Kidney glomerular epithelial cell (primary cell): ENCODE data around the gene PRR27.

ENCODE experiments used
- DNase-seq: peaks from one replicate; lab custom pipeline; 2025; lab: John Stamatoyannopoulos, UW

Gene PRR27

DNA sequence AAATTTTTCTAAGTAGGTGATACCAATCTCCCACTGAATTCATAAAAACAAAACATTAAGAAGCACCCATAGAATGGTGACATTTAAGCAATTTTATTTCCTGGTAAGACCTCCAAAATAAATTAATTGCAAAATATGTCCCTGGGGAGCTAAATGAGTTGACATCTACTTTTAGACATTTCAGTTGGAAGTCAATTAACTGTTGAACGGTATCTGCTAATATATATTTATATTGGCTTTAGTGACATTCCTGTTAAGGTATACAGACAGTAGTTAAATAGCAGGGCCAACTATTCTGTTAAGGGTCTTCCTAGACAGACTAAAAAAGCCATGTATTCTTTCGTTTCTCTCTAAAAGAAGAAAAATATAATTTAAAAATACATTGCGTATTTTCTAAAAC is at the start of gene PRR27:
PRR27 (plus strand) TSS at position 301 of the 400 bp plus-strand sequence. CDS start 139 bp downstream, outside the sequence.
- DNase-seq = no peak

DNA sequence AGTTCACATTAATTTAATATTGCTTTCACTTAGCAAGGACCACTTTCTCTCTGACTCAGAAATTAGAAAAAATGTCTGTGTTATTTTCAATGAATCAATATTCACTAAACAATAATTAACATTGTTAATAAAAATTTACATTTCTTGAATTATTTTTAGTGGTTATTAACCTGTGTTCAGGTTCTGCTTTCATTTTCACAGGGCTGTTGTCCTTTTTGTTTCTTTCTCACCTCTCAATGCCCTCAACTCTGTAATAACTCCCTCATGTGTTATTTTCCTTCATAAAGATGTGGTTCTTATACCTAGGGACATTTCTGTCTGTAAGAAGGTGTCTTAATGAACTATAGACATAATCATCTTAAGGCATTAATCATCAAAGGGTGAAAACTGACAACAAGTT is 43.1 kb upstream of the PRR27 start:
- no peak for DNase-seq

DNA sequence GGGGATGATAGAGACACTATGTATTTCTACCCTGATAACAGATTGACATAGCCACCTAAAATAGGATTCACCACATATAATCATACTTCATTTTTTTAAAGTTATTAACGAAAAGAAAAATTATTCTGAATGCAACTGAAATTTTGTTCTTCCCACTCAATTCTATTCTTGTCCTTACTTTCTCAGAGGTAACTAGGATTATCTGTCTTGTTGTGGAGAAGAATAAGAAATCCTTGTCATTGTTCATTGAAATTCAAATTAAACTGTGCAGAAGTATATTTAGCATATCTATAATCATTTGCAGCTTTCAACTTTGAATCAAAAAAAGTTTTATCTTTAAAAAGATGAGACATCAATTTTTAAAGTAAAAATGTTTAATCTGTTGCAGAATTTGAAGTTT is 40.4 kb upstream of the PRR27 start:
- DNase-seq = no peak

DNA sequence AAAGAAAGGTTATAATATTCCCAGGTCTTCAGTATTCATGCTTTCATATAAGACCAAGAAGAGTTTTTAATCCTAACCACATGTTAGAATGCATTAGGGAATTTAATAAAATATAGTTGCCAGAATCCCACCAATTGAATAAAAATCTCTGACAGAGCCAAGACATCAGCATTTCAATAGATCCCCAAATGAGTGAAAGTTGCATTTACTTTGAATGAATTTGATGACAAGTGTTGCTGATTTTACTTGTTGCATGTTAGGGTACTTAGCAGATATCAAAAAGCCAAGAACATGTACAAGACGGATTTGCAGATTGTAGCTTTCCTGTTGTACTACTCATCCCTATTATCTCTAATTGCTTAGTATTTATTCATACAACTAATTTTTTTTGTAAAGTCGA is 39.9 kb upstream of the PRR27 start:
- no peak for DNase-seq

DNA sequence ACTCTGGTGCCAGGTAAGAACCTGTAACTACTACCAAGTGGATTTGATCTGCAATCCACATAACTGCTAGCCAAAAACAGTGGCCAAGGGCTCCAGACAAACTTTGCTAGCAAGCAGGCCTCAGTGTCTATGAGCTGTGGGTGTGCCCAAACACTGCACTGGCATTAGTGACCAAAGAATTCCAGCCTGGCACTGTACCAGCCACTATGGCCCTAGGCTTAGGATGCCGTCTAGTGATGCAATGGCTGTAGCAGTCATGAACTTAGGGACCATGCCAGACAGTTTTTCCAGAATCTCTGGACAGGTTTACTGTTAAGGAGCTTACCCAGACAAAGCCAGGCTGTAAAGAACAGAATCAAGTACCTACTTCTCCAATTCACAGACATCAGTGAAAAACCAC is 33.7 kb upstream of the PRR27 start:
- DNase-seq = no peak

DNA sequence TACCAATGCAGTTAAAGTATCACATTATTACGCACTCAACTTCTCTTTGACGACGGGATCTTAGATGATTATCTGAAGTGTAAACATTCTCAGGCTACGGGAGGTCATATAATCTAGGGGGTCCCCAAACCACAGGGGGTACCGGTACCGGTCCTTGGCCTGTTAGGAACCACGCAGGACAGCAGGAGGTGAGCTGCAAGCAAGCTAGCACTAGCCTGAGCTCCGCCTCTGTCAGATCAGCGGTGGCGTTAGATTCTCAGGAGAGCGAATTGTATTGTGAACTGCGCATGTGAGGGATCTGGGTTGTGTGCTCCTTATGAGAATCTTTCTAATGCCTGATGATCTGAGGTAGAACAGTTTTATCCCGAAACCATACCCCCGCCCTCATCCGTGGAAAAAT is 20.6 kb upstream of the PRR27 start:
- no peak for DNase-seq

DNA sequence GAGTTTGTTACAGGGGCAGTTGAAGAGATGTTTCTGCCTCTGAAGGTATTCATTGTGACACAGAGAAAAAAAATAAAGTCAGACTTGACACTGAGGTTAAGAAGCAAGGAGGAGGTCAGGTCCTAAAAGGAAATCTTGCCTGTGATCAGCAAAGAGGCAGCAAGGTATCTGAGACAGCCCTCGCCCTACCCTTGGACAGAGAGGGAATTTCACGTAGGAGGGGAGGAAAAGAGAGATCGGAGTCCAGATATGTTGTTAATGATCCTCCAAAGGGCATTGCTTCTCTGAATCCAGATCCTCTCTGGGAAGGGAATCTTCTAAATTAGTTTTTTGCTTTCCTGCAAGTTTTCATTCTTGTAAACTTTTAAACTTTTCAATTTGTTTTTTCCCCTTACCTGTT is 15.3 kb upstream of the PRR27 start:
- no peak for DNase-seq

DNA sequence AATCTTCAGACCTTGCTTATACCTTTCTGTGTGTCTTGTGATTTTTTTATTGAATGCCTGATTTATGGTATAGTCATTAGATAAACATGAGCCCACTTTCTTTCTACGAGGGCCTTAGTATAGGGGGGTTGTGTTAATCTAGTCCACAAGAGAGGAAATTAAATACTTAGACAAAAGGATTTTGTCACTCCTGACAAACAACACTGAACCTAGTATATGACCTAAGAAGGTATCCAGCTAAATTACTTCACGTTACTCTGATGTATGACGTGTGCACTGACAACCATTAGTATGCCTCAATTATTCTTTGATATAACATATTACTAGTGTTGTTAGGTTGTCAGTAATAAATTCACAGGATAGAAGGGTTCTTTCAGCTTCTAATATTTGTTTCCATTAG is 2.8 kb upstream of the PRR27 start:
- DNase-seq = no peak

DNA sequence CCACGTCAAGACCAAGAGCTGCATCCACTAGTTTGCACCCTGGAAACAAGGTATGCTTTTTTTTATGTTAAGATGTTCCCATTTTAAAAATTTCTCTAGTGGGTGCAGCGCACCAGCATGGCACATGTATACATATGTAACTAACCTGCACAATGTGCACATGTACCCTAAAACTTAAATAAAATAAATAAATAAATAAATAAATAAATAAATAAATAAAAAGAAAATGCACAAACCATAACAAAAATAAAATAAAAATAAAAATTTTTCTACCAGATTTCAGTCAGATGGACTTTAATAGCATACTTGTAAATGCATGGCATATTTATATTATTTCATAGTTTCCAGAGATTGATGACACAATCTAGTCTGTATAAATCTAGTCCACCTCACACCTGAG is 1.9 kb upstream of the PRR27 start:
- no peak for DNase-seq

DNA sequence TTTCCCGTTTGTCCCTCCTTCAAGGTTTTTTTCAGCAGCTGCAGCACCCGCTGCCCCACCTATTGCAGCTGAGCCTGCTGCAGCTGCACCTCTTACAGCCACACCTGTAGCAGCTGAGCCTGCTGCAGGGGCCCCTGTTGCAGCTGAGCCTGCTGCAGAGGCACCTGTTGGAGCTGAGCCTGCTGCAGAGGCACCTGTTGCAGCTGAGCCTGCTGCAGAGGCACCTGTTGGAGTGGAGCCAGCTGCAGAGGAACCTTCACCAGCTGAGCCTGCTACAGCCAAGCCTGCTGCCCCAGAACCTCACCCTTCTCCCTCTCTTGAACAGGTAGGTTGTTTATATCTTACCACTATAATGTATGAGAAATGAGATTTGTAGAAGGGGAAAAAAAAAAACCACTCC is 4.5 kb downstream of the PRR27 start:
- no peak for DNase-seq

DNA sequence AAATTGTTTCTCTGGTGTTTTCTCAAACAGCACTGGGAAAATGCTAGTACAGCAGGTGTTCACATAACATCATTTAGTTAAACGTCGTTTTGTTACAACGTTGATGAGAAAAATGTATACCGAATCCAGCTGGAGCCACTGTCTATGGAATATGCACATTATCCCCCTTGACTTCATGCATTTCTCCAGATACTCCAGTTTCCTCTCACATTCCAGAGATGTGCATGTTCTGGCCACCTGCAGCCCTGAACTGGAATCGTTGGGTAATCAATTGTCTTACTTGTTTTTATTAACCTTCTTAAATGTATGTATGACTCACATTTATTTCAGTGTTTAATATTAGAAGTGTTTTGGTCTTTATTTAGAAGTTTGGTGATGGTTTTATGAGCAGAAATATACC is 23.1 kb downstream of the PRR27 start:
- no peak for DNase-seq

DNA sequence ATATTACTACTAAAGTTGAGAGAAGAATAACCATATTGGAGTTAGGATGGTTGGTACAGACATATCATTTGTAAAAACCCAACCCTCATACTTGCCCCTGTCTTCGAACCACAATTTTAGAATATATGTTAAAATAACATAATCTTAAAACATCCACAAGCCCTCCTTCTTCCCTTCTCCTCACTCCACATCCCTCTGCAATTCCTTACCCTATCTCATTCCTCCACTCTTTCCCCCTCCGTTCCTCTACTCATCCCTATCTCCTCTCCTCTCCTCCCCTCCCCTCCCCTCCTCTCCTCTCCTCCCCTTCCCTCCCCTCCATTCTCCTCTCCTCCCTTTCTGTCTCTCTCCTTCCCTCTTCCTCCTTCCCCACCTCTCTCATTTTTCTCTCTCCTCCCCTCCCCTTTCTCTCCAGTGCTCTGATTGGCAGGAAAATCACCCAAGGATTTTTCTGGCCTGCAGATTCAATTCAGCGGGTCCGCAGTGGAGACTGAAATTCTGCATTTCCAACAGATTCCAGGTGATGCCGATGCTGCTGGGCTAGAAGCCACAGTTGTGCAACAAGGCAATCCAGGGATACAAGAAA is 24.1 kb downstream of the PRR27 start:
- no peak for DNase-seq

DNA sequence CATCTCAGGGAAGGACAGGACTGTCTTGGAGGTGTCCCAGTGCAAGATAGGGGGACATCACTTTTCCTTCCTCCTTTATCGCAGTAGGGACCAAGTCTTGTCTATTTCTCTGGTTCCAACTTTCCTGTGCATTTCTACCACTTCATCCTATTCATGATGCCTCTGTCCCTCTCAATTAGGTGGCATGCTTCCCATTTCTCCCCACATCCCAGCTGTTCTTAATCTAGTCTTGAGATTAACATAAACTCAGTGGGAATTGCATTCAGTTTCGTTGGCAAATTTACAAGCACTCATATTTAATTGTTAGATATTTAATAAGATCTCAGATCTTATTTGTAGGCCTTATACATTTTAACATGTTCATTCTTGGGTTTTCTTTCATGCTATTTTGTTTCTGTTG is 25.8 kb downstream of the PRR27 start:
- DNase-seq = no peak

DNA sequence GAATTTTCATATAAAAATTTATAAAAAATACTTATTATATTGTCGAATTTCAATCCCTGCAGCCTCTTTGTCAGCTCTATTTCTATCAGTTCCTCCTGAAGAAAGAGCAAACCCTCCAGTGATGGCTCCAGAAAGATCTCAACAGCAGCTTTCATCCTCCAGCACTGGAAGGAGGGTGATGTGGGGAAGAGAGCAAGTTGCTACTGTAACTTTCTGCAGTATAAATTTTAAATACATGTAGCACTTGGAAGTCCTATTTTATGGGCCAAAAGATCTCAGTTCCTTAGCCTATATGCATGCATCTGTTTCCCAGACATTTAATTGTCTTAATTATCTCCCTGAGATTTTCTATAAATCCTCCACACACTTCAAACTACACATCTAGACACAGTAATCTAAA is 27.8 kb downstream of the PRR27 start:
- DNase-seq = no peak

DNA sequence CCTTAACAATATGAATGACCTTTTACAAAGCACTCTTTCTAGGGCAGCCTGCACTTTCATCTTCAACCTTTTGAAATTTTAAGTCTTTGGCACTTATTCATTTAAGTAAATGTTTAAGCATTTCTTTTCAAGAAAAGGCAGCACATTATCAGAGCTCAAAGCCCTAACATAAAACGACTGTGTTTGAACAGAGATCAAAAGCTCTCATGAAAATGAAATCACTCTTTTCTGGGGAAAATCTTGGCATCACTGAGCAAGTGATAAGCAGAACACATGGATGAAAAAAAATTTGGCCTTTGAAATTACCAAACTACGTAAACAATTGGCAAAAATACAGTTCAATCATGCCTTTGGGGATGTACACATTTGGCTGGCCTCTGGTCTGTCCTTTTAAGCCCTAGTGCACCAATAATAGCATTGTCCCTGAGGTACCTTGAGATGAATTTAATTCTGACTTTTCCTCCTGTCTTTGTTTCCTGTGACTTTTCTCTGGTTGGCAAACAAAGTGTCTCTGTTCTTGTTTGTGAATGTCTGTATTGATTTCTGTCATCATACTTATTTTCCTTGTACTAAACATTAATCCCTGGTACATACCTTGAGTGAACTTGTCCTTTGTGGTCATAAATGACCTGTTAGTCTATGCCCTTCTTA is 28.6 kb downstream of the PRR27 start:
- DNase-seq = no peak

DNA sequence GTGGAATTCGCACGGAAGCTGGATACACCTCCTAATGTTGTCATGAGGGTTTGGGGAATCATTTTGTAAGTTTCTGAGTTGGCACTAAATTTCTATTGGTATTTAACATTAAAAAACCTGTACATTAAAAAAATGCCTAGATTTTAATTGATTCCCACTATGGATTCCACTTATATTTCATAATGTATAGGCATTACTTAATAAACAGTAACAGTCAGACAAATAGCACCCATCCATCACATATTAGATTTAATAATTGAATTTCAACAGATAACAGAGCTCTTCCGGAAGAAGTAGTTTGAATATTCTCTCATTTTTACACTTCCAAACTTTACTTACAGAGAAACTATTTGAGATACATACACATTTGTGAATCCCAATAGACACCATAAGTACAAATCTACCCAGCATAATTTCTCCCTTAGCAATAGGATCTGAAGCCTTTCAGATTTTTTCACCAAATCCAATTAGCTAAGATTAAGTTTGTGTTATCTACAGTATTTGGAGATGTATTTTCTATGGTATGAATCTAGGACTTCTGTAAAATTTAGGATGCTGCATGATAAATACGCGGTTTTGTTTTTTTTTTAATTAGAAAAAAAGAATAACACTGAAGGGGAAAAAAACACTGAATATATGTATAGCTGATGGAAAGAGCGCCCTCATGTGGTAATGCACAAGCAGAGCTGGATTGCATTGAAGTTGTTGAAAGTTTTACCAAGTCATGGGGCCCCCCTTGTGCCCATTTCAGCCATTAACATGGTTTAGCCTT is 29.3 kb downstream of the PRR27 start:
- DNase-seq = peak; percentile 51

DNA sequence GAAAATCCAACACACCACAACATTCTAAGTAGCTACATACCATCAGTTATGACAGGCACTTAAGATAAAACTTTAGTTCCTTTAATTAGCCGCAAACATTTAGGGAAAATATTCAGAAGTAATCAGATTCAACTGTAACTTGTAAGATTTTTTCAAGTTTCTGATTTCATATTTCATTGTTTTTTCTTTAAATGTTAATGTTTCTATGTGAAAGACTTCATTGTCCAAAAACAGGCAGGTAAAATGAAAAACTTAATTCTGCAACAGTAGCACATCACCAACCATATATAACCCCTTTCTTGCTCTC is 29.9 kb downstream of the PRR27 start:
- DNase-seq = no peak

DNA sequence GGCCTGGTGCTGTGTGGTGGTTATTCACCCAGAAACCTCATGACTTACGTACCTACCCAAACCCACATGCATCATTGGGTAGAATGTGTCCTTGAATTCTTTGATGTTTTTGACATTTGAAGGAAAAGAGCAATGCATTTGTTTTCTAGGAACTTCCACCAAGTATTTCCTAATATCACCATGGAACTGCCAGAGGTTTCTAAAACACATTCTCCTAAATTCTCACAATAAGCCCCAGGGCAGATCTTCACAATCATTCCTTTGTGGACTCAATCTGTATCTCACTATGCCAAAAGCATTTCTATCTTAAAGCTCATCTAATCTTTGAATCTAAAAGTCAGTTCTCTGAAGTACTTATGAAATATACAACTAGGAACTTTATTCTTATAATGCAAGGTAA is 33.2 kb downstream of the PRR27 start:
- no peak for DNase-seq

DNA sequence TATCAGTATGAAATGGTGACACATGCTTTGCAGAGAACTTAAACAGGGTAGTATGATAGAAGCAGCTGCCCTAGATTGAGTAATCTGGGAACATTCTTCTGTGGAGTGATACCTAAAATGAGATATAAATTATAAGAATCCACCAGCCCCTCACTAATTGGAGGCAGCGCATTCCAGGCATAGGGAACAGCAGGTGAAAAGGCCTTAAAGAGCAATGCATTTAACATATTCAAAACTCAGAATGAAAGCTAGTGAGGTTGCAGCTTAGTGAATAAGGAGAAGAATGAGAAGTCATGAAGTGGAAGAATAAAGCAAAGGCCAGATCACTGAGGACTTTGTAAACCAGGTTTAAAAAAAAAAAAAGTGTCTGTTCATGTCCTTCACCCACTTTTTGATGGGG is 36.5 kb downstream of the PRR27 start:
- DNase-seq = no peak

DNA sequence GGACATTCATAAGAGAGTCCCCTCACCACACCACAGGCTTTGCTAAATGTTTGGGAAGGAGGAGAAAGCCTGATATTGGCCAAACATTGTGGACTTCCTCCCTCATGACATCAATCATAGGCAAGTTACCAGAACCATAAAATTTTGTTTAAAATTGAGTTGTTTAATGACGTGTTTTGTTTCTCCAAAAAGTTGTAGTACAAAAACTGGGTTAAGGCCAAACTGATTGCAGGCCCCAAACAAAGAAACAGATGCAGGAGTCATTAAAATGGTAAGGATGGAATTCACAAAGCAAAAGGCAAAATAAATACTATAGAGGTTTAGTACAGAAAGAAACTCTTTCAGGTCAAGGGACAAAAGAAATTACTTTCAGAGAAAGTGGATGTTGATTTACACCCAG is 37.6 kb downstream of the PRR27 start:
- no peak for DNase-seq

DNA sequence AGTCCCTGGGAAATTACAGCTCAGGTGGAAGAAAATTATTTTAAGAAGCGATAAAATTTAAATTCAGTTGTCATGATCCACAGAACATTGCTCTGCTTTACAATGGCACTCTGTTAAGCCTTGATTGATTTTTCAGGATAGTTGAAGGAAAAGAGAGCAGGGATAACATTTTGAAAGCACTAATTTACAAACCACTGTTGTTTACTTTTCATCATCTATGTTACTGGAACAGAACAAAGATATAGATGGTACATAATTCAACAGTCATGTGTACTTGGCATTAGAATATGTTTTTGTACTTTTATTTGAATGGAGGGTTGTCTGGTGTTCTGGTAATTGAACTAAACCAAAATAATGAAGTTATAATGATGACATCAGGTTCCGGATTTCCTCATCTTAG is 38.9 kb downstream of the PRR27 start:
- DNase-seq = no peak

DNA sequence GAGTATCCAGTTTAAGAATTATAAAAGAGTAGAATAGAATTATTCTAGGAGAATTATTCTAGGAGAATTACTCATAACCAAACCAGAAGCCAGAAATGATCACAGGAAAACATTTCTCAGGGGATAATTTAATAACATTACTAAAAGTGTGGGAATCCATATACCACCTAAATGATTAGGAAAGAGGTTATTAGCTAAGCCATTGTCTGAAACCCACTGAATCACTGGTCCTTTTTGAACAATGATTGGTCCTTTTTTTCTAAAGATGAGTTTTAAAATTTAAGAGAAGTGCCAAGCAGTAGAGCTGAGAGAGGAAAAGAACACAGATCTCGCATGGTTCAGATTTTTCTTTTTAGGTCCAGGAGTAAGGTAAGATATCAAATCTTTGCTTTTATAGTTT is 41.4 kb downstream of the PRR27 start, which contains the start of gene ODAM:
ODAM (plus strand) TSS at position 301 of the 400 bp plus-strand sequence. CDS start 819 bp downstream, outside the sequence.
- no peak for DNase-seq

DNA sequence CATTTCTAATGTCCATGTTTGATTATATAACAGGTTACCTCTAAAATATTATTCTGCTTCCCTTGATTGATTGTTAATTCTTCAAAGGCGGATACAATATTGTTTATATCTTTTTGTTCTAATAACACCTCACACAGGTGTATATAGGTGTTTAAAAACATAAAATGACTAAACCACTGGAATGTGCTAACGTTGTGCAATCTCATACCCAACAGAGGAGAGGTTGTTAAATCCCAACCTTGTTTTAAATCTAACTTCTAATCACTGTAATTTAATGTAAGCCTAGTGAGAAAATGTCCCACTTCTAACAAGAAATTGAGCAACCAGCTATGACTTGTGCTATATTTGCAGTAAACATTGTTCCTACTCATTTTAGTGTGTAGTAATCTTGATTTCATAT is 42.8 kb downstream of the PRR27 start:
- no peak for DNase-seq

DNA sequence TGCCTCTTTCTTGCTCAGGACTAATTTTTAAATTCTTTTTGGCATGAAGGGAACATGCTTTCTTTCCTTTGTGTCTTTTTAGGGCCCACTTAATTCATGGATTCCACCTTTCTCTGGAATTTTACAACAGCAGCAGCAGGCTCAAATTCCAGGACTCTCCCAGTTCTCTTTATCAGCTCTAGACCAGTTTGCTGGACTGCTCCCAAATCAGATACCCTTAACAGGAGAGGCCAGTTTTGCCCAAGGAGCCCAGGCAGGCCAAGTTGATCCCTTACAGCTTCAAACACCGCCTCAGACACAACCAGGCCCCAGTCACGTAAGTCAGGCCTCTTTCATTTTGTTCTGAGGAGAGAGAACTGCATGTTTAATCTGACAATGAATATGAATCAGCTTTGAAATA is 43.8 kb downstream of the PRR27 start:
- DNase-seq = no peak
